SK-N-SH (cell line): Measurements from ENCODE around the gene CDK5.

Source experiments
- EZH2phosphoT487 ChIP-seq: fragments of 200-600 bp; sonication (generic); IDR thresholded peaks from 2 replicates; pipeline ENCODE4 v1.6.1; 2017; ENCODE audit warnings: low read depth, mixed run types, mild to moderate bottlenecking, antibody characterized with exemption, moderate library complexity, borderline replicate concordance
- JUND ChIP-seq: IDR thresholded peaks from 2 replicates; pipeline ENCODE4 v1.4.0; 2012
- POLR2AphosphoS5 ChIP-seq: IDR thresholded peaks from 2 replicates; pipeline ENCODE4 v1.6.1; 2012; ENCODE audit warnings: low read depth, low read length
- RXRA ChIP-seq: IDR thresholded peaks from 2 replicates; pipeline ENCODE4 v1.4.0; 2012; ENCODE audit warnings: low read depth, mild to moderate bottlenecking, borderline replicate concordance
- SMC3 ChIP-seq: IDR thresholded peaks from 2 replicates; pipeline ENCODE4 v1.6.1; 2012; ENCODE audit warnings: low read depth, low read length, improper control_type of control experiment
- TAF1 ChIP-seq: IDR thresholded peaks from 2 replicates; pipeline ENCODE4 v1.6.1; 2012; ENCODE audit warnings: low read depth, mild to moderate bottlenecking, low read length, moderate library complexity, borderline replicate concordance
- YY1 ChIP-seq: IDR thresholded peaks from 2 replicates; pipeline ENCODE4 v1.4.0; 2012; ENCODE audit warnings: low read depth, mild to moderate bottlenecking
- TF ChIP-seq, protein P1 (sequence below): fragments of 200-600 bp; sonication (generic); IDR thresholded peaks from 2 replicates; pipeline ENCODE4 v1.6.1; 2017; ENCODE audit warnings: antibody characterized with exemption, mild to moderate bottlenecking, moderate library complexity
- TF ChIP-seq, protein P2 (sequence below): IDR thresholded peaks from 2 replicates; pipeline ENCODE4 v1.6.1; 2012; ENCODE audit warnings: mild to moderate bottlenecking, low read depth, low read length, moderate library complexity
- TF ChIP-seq, protein P3 (sequence below): fragments of 150-350 bp; IDR thresholded peaks from 2 replicates; pipeline ENCODE4 v1.6.1; 2017; ENCODE audit warnings: antibody characterized with exemption, low read length, low read depth, borderline replicate concordance

DNA sequence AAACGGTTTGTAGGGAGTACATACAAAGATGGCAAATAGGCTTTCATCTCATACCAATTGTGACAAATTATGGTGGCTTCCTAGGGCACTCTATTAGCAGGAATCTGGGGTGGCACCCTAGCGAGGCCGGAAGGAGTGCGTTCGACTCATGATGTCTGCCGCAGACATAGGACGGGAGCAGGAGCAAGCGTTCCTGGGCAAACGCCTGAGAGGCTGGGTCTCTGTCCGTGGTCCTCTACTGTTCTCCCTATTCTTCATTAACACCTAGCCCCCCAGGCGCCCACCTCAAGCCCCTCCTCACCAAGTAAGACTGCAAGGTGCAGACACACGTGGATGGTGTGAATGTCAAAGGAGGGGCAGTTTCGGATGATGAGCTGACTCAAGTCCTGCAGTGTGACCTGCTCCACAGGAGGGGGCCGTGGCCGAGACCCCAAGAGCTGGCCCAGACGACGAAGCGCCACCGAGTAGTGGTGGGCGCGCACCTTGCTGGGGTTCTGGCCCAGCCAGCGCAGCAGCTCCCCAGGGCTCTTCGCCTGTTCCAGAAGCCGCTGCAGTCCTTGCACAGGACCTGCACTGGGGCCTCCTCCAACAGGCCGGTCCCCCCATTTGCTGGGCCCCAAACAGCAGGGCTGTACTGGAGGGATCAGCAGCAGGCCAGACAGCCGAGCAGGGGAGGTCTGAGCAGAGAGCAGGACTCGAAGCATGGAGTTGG lies 21.7 kb upstream of the CDK5 start:
- TF ChIP-seq, protein P1, sequence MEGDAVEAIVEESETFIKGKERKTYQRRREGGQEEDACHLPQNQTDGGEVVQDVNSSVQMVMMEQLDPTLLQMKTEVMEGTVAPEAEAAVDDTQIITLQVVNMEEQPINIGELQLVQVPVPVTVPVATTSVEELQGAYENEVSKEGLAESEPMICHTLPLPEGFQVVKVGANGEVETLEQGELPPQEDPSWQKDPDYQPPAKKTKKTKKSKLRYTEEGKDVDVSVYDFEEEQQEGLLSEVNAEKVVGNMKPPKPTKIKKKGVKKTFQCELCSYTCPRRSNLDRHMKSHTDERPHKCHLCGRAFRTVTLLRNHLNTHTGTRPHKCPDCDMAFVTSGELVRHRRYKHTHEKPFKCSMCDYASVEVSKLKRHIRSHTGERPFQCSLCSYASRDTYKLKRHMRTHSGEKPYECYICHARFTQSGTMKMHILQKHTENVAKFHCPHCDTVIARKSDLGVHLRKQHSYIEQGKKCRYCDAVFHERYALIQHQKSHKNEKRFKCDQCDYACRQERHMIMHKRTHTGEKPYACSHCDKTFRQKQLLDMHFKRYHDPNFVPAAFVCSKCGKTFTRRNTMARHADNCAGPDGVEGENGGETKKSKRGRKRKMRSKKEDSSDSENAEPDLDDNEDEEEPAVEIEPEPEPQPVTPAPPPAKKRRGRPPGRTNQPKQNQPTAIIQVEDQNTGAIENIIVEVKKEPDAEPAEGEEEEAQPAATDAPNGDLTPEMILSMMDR, result no peak
- no peak for TF ChIP-seq YY1
- no peak for TF ChIP-seq SMC3
- TF ChIP-seq EZH2phosphoT487, result no peak
- TF ChIP-seq POLR2AphosphoS5, result no peak; the same call in 1 of the 2 replicates
- TF ChIP-seq JUND, result no peak
- no peak for TF ChIP-seq RXRA
- TF ChIP-seq TAF1, result no peak
- TF ChIP-seq, protein P2, sequence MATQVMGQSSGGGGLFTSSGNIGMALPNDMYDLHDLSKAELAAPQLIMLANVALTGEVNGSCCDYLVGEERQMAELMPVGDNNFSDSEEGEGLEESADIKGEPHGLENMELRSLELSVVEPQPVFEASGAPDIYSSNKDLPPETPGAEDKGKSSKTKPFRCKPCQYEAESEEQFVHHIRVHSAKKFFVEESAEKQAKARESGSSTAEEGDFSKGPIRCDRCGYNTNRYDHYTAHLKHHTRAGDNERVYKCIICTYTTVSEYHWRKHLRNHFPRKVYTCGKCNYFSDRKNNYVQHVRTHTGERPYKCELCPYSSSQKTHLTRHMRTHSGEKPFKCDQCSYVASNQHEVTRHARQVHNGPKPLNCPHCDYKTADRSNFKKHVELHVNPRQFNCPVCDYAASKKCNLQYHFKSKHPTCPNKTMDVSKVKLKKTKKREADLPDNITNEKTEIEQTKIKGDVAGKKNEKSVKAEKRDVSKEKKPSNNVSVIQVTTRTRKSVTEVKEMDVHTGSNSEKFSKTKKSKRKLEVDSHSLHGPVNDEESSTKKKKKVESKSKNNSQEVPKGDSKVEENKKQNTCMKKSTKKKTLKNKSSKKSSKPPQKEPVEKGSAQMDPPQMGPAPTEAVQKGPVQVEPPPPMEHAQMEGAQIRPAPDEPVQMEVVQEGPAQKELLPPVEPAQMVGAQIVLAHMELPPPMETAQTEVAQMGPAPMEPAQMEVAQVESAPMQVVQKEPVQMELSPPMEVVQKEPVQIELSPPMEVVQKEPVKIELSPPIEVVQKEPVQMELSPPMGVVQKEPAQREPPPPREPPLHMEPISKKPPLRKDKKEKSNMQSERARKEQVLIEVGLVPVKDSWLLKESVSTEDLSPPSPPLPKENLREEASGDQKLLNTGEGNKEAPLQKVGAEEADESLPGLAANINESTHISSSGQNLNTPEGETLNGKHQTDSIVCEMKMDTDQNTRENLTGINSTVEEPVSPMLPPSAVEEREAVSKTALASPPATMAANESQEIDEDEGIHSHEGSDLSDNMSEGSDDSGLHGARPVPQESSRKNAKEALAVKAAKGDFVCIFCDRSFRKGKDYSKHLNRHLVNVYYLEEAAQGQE, result no peak
- TF ChIP-seq, protein P3, sequence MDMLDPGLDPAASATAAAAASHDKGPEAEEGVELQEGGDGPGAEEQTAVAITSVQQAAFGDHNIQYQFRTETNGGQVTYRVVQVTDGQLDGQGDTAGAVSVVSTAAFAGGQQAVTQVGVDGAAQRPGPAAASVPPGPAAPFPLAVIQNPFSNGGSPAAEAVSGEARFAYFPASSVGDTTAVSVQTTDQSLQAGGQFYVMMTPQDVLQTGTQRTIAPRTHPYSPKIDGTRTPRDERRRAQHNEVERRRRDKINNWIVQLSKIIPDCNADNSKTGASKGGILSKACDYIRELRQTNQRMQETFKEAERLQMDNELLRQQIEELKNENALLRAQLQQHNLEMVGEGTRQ, result no peak
